Measurements from ENCODE around the gene TBC1D19. TPM values are rescaled to one million over a fixed set of nuclear protein-coding genes. Genes with fewer than 3 reads are reported as not detected.
"Not testable (repeated sequence)": the region's sequence is repeated elsewhere in the genome, so short reads cannot be mapped to it uniquely, and the experiment has no call there.

TBC1D19 gene
- total RNA-seq, 1 donor from 2014 or later = 6.5 TPM

GRCh38 chr4:26648260-26648659, 64.4 kb downstream of the TBC1D19 start:
- intact Hi-C loops (cut with micrococcal nuclease) = no loop called here
- ATAC-seq (no peak), DNase-seq (no peak)

- DNase-seq (no peak), ATAC-seq (no peak)
- intact Hi-C loops (cut with micrococcal nuclease) = no loop called here
These were observed 76.4 kb downstream of the TBC1D19 start for GRCh38 chr4:26660261-26660660.

- DNase-seq = no peak
- intact Hi-C loops (cut with micrococcal nuclease) = no loop called here
These were observed 80.0 kb downstream of the TBC1D19 start for GRCh38 chr4:26663888-26664287.

GRCh38 chr4:26670903-26671537, 87.1 kb downstream of the TBC1D19 start:
- ATAC-seq (no peak), DNase-seq (no peak)
- intact Hi-C loops (cut with micrococcal nuclease) = no loop called here

More at GRCh38 chr4:26663888-26664287, 80.0 kb downstream of the TBC1D19 start:
- no peak for ATAC-seq

- ATAC-seq; DNase-seq; intact Hi-C loops (cut with micrococcal nuclease): not testable (repeated sequence)
These were observed 95.3 kb downstream of the TBC1D19 start for GRCh38 chr4:26679040-26679695.

- intact Hi-C loops (cut with micrococcal nuclease) = no loop called here
- no peak for ATAC-seq
- no peak for DNase-seq
These were observed 98.6 kb downstream of the TBC1D19 start for GRCh38 chr4:26682436-26682835.

- ATAC-seq = no peak
- no peak for DNase-seq
- intact Hi-C loops (cut with micrococcal nuclease) = no loop called here
These were observed 101.4 kb downstream of the TBC1D19 start for GRCh38 chr4:26685250-26685649.

- ATAC-seq (no peak), DNase-seq (no peak)
- intact Hi-C loops (cut with micrococcal nuclease) = no loop called here
These were observed 103.8 kb downstream of the TBC1D19 start for GRCh38 chr4:26687728-26688127.

GRCh38 chr4:26690506-26690905, 106.6 kb downstream of the TBC1D19 start:
- no peak for ATAC-seq
- intact Hi-C loops (cut with micrococcal nuclease) = no loop called here

GRCh38 chr4:26692014-26692726, 108.3 kb downstream of the TBC1D19 start:
- intact Hi-C loops (cut with micrococcal nuclease) = no loop called here
- DNase-seq (no peak), ATAC-seq (no peak)

More at GRCh38 chr4:26690506-26690905, 106.6 kb downstream of the TBC1D19 start:
- no peak for DNase-seq

GRCh38 chr4:26694131-26694530, 110.2 kb downstream of the TBC1D19 start:
- DNase-seq = peak; percentile 22

GRCh38 chr4:26700110-26700509, 116.2 kb downstream of the TBC1D19 start:
- DNase-seq (no peak), ATAC-seq (no peak)
- intact Hi-C loops (cut with micrococcal nuclease) = no loop called here

More at GRCh38 chr4:26694131-26694530, 110.2 kb downstream of the TBC1D19 start:
- intact Hi-C loops (cut with micrococcal nuclease); ATAC-seq: not testable (repeated sequence)

GRCh38 chr4:26701095-26701494, 117.2 kb downstream of the TBC1D19 start:
- ATAC-seq (no peak), DNase-seq (no peak)
- intact Hi-C loops (cut with micrococcal nuclease) = no loop called here

- ATAC-seq (no peak), DNase-seq (no peak)
- intact Hi-C loops (cut with micrococcal nuclease) = no loop called here
These were observed 117.9 kb downstream of the TBC1D19 start for GRCh38 chr4:26701786-26702227.

GRCh38 chr4:26707342-26707741, 123.5 kb downstream of the TBC1D19 start:
- intact Hi-C loops (cut with micrococcal nuclease) = no loop called here
- DNase-seq = no peak
- no peak for ATAC-seq

- intact Hi-C loops (cut with micrococcal nuclease) = no loop called here
- no peak for ATAC-seq
- DNase-seq = no peak
These were observed 125.4 kb downstream of the TBC1D19 start for GRCh38 chr4:26709246-26709645.

GRCh38 chr4:26713563-26714151, 129.8 kb downstream of the TBC1D19 start:
- ATAC-seq (no peak), DNase-seq (no peak)
- intact Hi-C loops (cut with micrococcal nuclease) = loop anchor here (10.0 kb wide), 1 partner anchor 259 kb away; no protein-coding TSS in a partner anchor

- intact Hi-C loops (cut with micrococcal nuclease) = loop anchor here (10.0 kb wide), 1 partner anchor 261 kb away; no protein-coding TSS in a partner anchor
- ATAC-seq (no peak), DNase-seq (no peak)
These were observed 131.9 kb downstream of the TBC1D19 start for GRCh38 chr4:26715636-26716242.

GRCh38 chr4:26717332-26717731, 133.4 kb downstream of the TBC1D19 start:
- intact Hi-C loops (cut with micrococcal nuclease) = loop anchor here (10.0 kb wide), 1 partner anchor 263 kb away; no protein-coding TSS in a partner anchor
- DNase-seq = no peak
- ATAC-seq = no peak

Measured in left ventricle myocardium superior (tissue), 1 donor.